H9 (cell line): ENCODE measurements around the gene ABCB11. TPM values are rescaled to one million over a fixed set of nuclear protein-coding genes. Genes with fewer than 3 reads are reported as not detected.

ENCODE experiments used
- DNase-seq: peaks from one replicate; pipeline ENCODE4 v3.0.0-alpha.2; 2017
- H2AFZ ChIP-seq: one replicate; pipeline ENCODE4 v1.6.1; 2013; ENCODE audit warnings: mild to moderate bottlenecking, low read length, control low read depth, moderate library complexity
- H2AK5ac ChIP-seq: 2 replicates; pipeline ENCODE4 v1.6.1; 2013; ENCODE audit warnings: low read length, control low read depth, mixed read lengths; ENCODE audit not compliant: insufficient read length
- H2BK120ac ChIP-seq: one replicate; pipeline ENCODE4 v1.6.1; 2013; ENCODE audit warnings: low read depth, mild to moderate bottlenecking, low read length, control low read depth, inconsistent platforms; ENCODE audit not compliant: poor library complexity, severe bottlenecking
- H2BK12ac ChIP-seq: 2 replicates; pipeline ENCODE4 v1.6.1; 2013; ENCODE audit warnings: low read length, control low read depth, mixed read lengths, low read depth; ENCODE audit not compliant: insufficient read length
- H2BK15ac ChIP-seq: 2 replicates; pipeline ENCODE4 v1.6.1; 2013; ENCODE audit warnings: low read depth, low read length, control low read depth
- H2BK20ac ChIP-seq: one replicate; pipeline ENCODE4 v1.6.1; 2013; ENCODE audit warnings: low read depth, mild to moderate bottlenecking, low read length, control low read depth, inconsistent platforms; ENCODE audit not compliant: poor library complexity, severe bottlenecking
- H2BK5ac ChIP-seq: 2 replicates; pipeline ENCODE4 v1.6.1; 2013; ENCODE audit warnings: low read length, control low read depth, mixed read lengths; ENCODE audit not compliant: insufficient read length
- H3K14ac ChIP-seq: 2 replicates; pipeline ENCODE4 v1.6.1; 2013; ENCODE audit warnings: low read length, control low read depth; ENCODE audit not compliant: insufficient read depth
- H3K18ac ChIP-seq: 2 replicates; pipeline ENCODE4 v1.6.1; 2013; ENCODE audit warnings: low read depth, mild to moderate bottlenecking, mixed read lengths, low read length, control low read depth; ENCODE audit not compliant: insufficient read length
- H3K23ac ChIP-seq: 2 replicates; pipeline ENCODE4 v1.6.1; 2013; ENCODE audit warnings: low read length, control low read depth, mixed read lengths, low read depth; ENCODE audit not compliant: insufficient read length
- H3K23me2 ChIP-seq: 2 replicates; pipeline ENCODE4 v1.6.1; 2013; ENCODE audit warnings: low read depth, mild to moderate bottlenecking, mixed read lengths, low read length, control low read depth; ENCODE audit not compliant: insufficient read length, poor library complexity, severe bottlenecking
- H3K27ac ChIP-seq: 2 replicates; pipeline ENCODE4 v1.5.1; 2013; ENCODE audit warnings: low read length, control low read depth, mixed read lengths, low read depth; ENCODE audit not compliant: insufficient read length
- H3K27me3 ChIP-seq: 2 replicates; pipeline ENCODE4 v1.6.1; 2013; ENCODE audit warnings: low read length, control low read depth, inconsistent platforms; ENCODE audit not compliant: insufficient read depth
- H3K4ac ChIP-seq: 2 replicates; pipeline ENCODE4 v1.6.1; 2013; ENCODE audit warnings: low read depth, mild to moderate bottlenecking, control low read depth, inconsistent platforms, low read length, moderate library complexity
- H3K4me1 ChIP-seq: 2 replicates; pipeline ENCODE4 v1.6.1; 2013; ENCODE audit warnings: low read length, control low read depth, inconsistent platforms; ENCODE audit not compliant: insufficient read depth
- H3K4me2 ChIP-seq: 2 replicates; pipeline ENCODE4 v1.6.1; 2013; ENCODE audit warnings: low read length, control low read depth, mixed read lengths; ENCODE audit not compliant: insufficient read length, insufficient read depth
- H3K56ac ChIP-seq: 2 replicates; pipeline ENCODE4 v1.6.1; 2013; ENCODE audit warnings: low read depth, mild to moderate bottlenecking, mixed read lengths, low read length, control low read depth; ENCODE audit not compliant: insufficient read length
- H3K79me1 ChIP-seq: 2 replicates; pipeline ENCODE4 v1.6.1; 2013; ENCODE audit warnings: low read depth, mild to moderate bottlenecking, moderate library complexity, low read length, control low read depth, inconsistent platforms; ENCODE audit not compliant: insufficient read depth, poor library complexity, severe bottlenecking
- H3K79me2 ChIP-seq: 2 replicates; pipeline ENCODE4 v1.6.1; 2013; ENCODE audit warnings: low read length, control low read depth, inconsistent platforms; ENCODE audit not compliant: insufficient read depth
- H3K9ac ChIP-seq: 2 replicates; pipeline ENCODE4 v1.6.1; 2013; ENCODE audit warnings: low read length, control low read depth, mixed read lengths; ENCODE audit not compliant: insufficient read length; ENCODE audit errors: extremely low read depth
- H3K9me3 ChIP-seq: one replicate; pipeline ENCODE4 v1.6.1; 2013; ENCODE audit warnings: low read depth, low read length, inconsistent platforms; ENCODE audit not compliant: control insufficient read depth
- H3T11ph ChIP-seq: one replicate; pipeline ENCODE4 v1.6.1; 2013; ENCODE audit warnings: mild to moderate bottlenecking, low read length, control low read depth, inconsistent platforms
- H4K20me1 ChIP-seq: one replicate; pipeline ENCODE4 v1.6.1; 2013; ENCODE audit not compliant: control insufficient read depth, insufficient read length, insufficient read depth
- H4K5ac ChIP-seq: 2 replicates; pipeline ENCODE4 v1.6.1; 2013; ENCODE audit warnings: low read depth, mild to moderate bottlenecking, mixed read lengths, low read length, control low read depth; ENCODE audit not compliant: insufficient read length
- H4K8ac ChIP-seq: replicated peaks from 2 replicates; pipeline ENCODE4 v1.6.1; 2013; ENCODE audit warnings: low read length, control low read depth, mixed read lengths, low read depth; ENCODE audit not compliant: insufficient read length
- H4K91ac ChIP-seq: 2 replicates; pipeline ENCODE4 v1.6.1; 2013; ENCODE audit warnings: low read depth, mild to moderate bottlenecking, moderate library complexity, mixed read lengths, low read length, control low read depth; ENCODE audit not compliant: insufficient read length
- H3K27ac Mint-ChIP-seq, 3 experiments: 2 replicates in 2 of 3; 3 replicates in 1 of 3; pipeline ENCODE4 v1.8.0; 2020 to 2021; ENCODE audit warnings: mixed read lengths in 3 of 3, mild to moderate bottlenecking in 1 of 3, moderate library complexity in 1 of 3
- H3K27me3 Mint-ChIP-seq: 2 replicates; pipeline ENCODE4 v1.8.0; 2021; ENCODE audit warnings: low read depth, mild to moderate bottlenecking, moderate library complexity, mixed read lengths
- H3K36me3 Mint-ChIP-seq, 3 experiments: 2 replicates in 2 of 3; 3 replicates in 1 of 3; pipeline ENCODE4 v1.8.0; 2020 to 2021; ENCODE audit warnings: low read depth in 3 of 3, mixed read lengths in 3 of 3; ENCODE audit not compliant: insufficient read depth in 1 of 3
- H3K4me1 Mint-ChIP-seq, 2 experiments: 2 replicates each; pipeline ENCODE4 v1.8.0; 2020; ENCODE audit warnings: mixed read lengths in 2 of 2
- H3K4me3 Mint-ChIP-seq, 2 experiments: 2 replicates in 1 of 2; 3 replicates in 1 of 2; pipeline ENCODE4 v1.8.0; 2020 to 2021; ENCODE audit warnings: mild to moderate bottlenecking in 2 of 2, mixed read lengths in 2 of 2, moderate library complexity in 1 of 2
- H3K9me3 Mint-ChIP-seq, 2 experiments: 2 replicates in 1 of 2; 3 replicates in 1 of 2; pipeline ENCODE4 v1.8.0; 2020; ENCODE audit warnings: mild to moderate bottlenecking in 2 of 2, mixed read lengths in 2 of 2, moderate library complexity in 1 of 2
- CTCF ChIP-seq: fragments of 200-600 bp; sonication (generic); conservative IDR thresholded peaks from 3 replicates; pipeline ENCODE4 v1.8.0; 2021; ENCODE audit warnings: antibody characterized with exemption, mild to moderate bottlenecking
- WGBS: extraction: QIAGEN DNeasy Blood & Tissue Kit; methylation state at CpG from one replicate; pipeline ENCODE4 v1.1.7; 2013; ENCODE audit warnings: missing lambda C conversion rate, low lambda C conversion rate, mixed read lengths; ENCODE audit not compliant: insufficient read length; ENCODE audit errors: extremely low coverage; 5-methylcytosine and 5-hydroxymethylcytosine counted together
- total RNA-seq: library from RNA; stranded (reverse); gene quantifications from 2 replicates; pipeline ENCODE4 v1.2.1, GENCODE V29; 2021

Gene ABCB11
- total RNA-seq, 1 experiment from 2014 or later = not detected

- DNase-seq = no peak
- no peaks in the 10 kb centered on the region for H3K9me3 ChIP-seq
- H3K18ac ChIP-seq = no peak overlapping the region
- peak overlapping the region; percentile 64 for H2BK20ac ChIP-seq
- H3K36me3 Mint-ChIP-seq = no peaks in the 10 kb centered on the region
- no peak overlapping the region for H2AK5ac ChIP-seq
- H3T11ph ChIP-seq = no peak overlapping the region
- H3K4ac ChIP-seq = no peak overlapping the region
- H3K4me3 Mint-ChIP-seq = no peak overlapping the region
- H3K27me3 Mint-ChIP-seq = no peaks in the 10 kb centered on the region
- no peak overlapping the region for H4K8ac ChIP-seq
- WGBS = no CpG with 5 or more reads among the region's 4 CpGs
- H3K56ac ChIP-seq = no peak overlapping the region
- no peaks in the 10 kb centered on the region for H3K23me2 ChIP-seq
- H4K20me1 ChIP-seq = no peaks in the 10 kb centered on the region
- H2BK15ac ChIP-seq = no peak overlapping the region
- no peak overlapping the region for H3K27ac ChIP-seq
- H2BK120ac ChIP-seq = no peak overlapping the region
- H3K9ac ChIP-seq = no peak overlapping the region
- no peaks in the 10 kb centered on the region for H3K27me3 ChIP-seq
- no peak overlapping the region for H3K27ac Mint-ChIP-seq
- H3K4me1 ChIP-seq = no peaks in the 10 kb centered on the region
- no peak overlapping the region for H4K5ac ChIP-seq
- no peaks in the 10 kb centered on the region for H3K79me2 ChIP-seq
- no peak for TF ChIP-seq CTCF
- H4K91ac ChIP-seq = no peak overlapping the region
- peaks cover 0 to 4% of the 10 kb centered on the region in 2 experiments; a peak in 1 of 4 replicates for H3K4me1 Mint-ChIP-seq
- no peaks in the 10 kb centered on the region for H3K9me3 Mint-ChIP-seq
- H3K14ac ChIP-seq = no peak overlapping the region
- H3K23ac ChIP-seq = no peak overlapping the region
- no peak overlapping the region for H2BK12ac ChIP-seq
- H2BK5ac ChIP-seq = no peak overlapping the region
- no peak overlapping the region for H3K4me2 ChIP-seq
- no peaks in the 10 kb centered on the region for H3K79me1 ChIP-seq
- no peak overlapping the region for H2AFZ ChIP-seq
These were observed 32.4 kb downstream of the ABCB11 start for GRCh38 chr2:168998609-168999211.
